ENCODE results near the gene SLC43A3. TPM values are rescaled to one million over a fixed set of nuclear protein-coding genes. Genes with fewer than 3 reads are reported as not detected.

The SLC43A3 gene
- total RNA-seq, 2 donors from 2014 or later, result 23.1 to 30.0 TPM

- Histone ChIP-seq H3K27me3 (no peaks in the 10 kb centered on the region), H3K36me3 (replicated peaks in 1 of 2; ENCODE audit: insufficient read depth in 1 of 2, low read depth in 2 of 2) (no peaks in the 10 kb centered on the region), H3K4me3 (no peak overlapping the region), H3K9me3 (no peaks in the 10 kb centered on the region), H3K4me1 (peaks cover 16% of the 10 kb centered on the region), H3K27ac (no peak overlapping the region)
- WGBS, 2 donors, result 66 to 85% methylated on average over 29 to 30 of the region's 30 CpGs
- DNase-seq (no peak), ATAC-seq (no peak)
- TF ChIP-seq CTCF (IDR thresholded peaks at IDR 0.05) (no peak), POLR2A (IDR thresholded peaks at IDR 0.05) (no peak)
- intact Hi-C loops (cut with DNase I), result loop anchor here (5.0 to 10.0 kb wide), 2 partner anchors 63 to 180 kb away; partner anchors contain the start of gene YPEL4
These were observed 37.7 kb upstream of the SLC43A3 start for GRCh38 chr11:57464539-57465181.

- 72 to 79% methylated on average over 14 of the region's 14 CpGs for WGBS, 2 donors
- Histone ChIP-seq H3K4me1 (peaks cover 23% of the 10 kb centered on the region), H3K36me3 (replicated peaks in 1 of 2; ENCODE audit: insufficient read depth in 1 of 2, low read depth in 2 of 2) (no peaks in the 10 kb centered on the region), H3K27ac (no peak overlapping the region), H3K27me3 (no peaks in the 10 kb centered on the region), H3K9me3 (no peaks in the 10 kb centered on the region), H3K4me3 (no peak overlapping the region)
- TF ChIP-seq CTCF (IDR thresholded peaks at IDR 0.05), result no peak
- no peak for TF ChIP-seq POLR2A (IDR thresholded peaks at IDR 0.05)
- intact Hi-C loops (cut with DNase I), result loop anchor here (5.0 to 10.0 kb wide), 2 partner anchors 63 to 181 kb away; partner anchors contain the start of gene YPEL4
- ATAC-seq, result no peak
- DNase-seq, result no peak
These were observed 37.0 kb upstream of the SLC43A3 start for GRCh38 chr11:57463671-57464538.

GRCh38 chr11:57462597-57462996 lies 35.7 kb upstream of the SLC43A3 start:
- TF ChIP-seq CTCF (IDR thresholded peaks at IDR 0.05), result no peak
- TF ChIP-seq POLR2A (IDR thresholded peaks at IDR 0.05), result no peak
- ATAC-seq, result no peak
- intact Hi-C loops (cut with DNase I), result loop anchor here (5.0 to 10.0 kb wide), 2 partner anchors 65 to 182 kb away; partner anchors contain the start of gene YPEL4
- H3K9me3 ChIP-seq, result no peaks in the 10 kb centered on the region
- no peak overlapping the region for H3K4me3 ChIP-seq
- no peak for DNase-seq
- WGBS, 2 donors, result 83 to 85% methylated on average over 3 of the region's 3 CpGs
- H3K27me3 ChIP-seq, result no peaks in the 10 kb centered on the region
- no peak overlapping the region for H3K27ac ChIP-seq
- H3K36me3 ChIP-seq (replicated peaks in 1 of 2; ENCODE audit: insufficient read depth in 1 of 2, low read depth in 2 of 2), result no peaks in the 10 kb centered on the region
- H3K4me1 ChIP-seq, result peaks cover 36% of the 10 kb centered on the region

- Histone ChIP-seq H3K9me3 (no peaks in the 10 kb centered on the region), H3K27ac (no peak overlapping the region), H3K4me3 (no peak overlapping the region), H3K27me3 (no peaks in the 10 kb centered on the region), H3K36me3 (replicated peaks in 1 of 2; ENCODE audit: insufficient read depth in 1 of 2, low read depth in 2 of 2) (no peaks in the 10 kb centered on the region), H3K4me1 (peaks cover 39% of the 10 kb centered on the region)
- intact Hi-C loops (cut with DNase I), result loop anchor here (5.0 to 10.0 kb wide), 2 partner anchors 65 to 183 kb away; partner anchors contain the start of gene YPEL4
- DNase-seq (no peak), ATAC-seq (no peak)
- WGBS, 2 donors, result 65 to 72% methylated on average over 16 of the region's 16 CpGs
- TF ChIP-seq CTCF (IDR thresholded peaks at IDR 0.05), result no peak
- TF ChIP-seq POLR2A (IDR thresholded peaks at IDR 0.05), result no peak
These were observed 35.0 kb upstream of the SLC43A3 start for GRCh38 chr11:57461841-57462489.

Measured in body of pancreas (tissue), 4 donors.